Activated naive CD4-positive, alpha-beta T cell treated with anti-CD3 and anti-CD28 coated beads for 36 hours (primary cell): ENCODE data around the gene FKBP9. TPM values are rescaled to one million over a fixed set of nuclear protein-coding genes. Genes with fewer than 3 reads are reported as not detected.

Experiments
- CTCF ChIA-PET: fragments of 350-600 bp; sonication (Branson Sonifier 250); formaldehyde crosslinking; loops from one replicate; lab custom pipeline; 2021; ENCODE audit warnings: antibody characterized with exemption; lab: Charles Lee
- DNase-seq: peaks from one replicate; pipeline ENCODE4 v3.0.0-alpha.2; 2020
- H3K27ac Mint-ChIP-seq: one replicate; pipeline ENCODE4 v1.8.0; 2021; ENCODE audit warnings: mild to moderate bottlenecking, mixed read lengths
- H3K27me3 Mint-ChIP-seq: one replicate; pipeline ENCODE4 v1.8.0; 2021; ENCODE audit warnings: low read depth, mixed read lengths
- H3K36me3 Mint-ChIP-seq: one replicate; pipeline ENCODE4 v1.8.0; 2021; ENCODE audit warnings: low read depth, mixed read lengths
- H3K4me1 Mint-ChIP-seq: one replicate; pipeline ENCODE4 v1.8.0; 2021; ENCODE audit warnings: low read depth, mixed read lengths
- H3K4me3 Mint-ChIP-seq: one replicate; pipeline ENCODE4 v1.8.0; 2021; ENCODE audit warnings: mild to moderate bottlenecking, moderate library complexity, mixed read lengths
- H3K9me3 Mint-ChIP-seq: one replicate; pipeline ENCODE4 v1.8.0; 2021; ENCODE audit warnings: mixed read lengths
- intact Hi-C: fragments of 100-400 bp; cut with micrococcal nuclease; formaldehyde crosslinking; loops from one replicate; pipeline ENCODE4 v1.15.1; 2023
- total RNA-seq, 2 experiments: library from RNA; stranded (reverse); gene quantifications; one replicate each; pipeline ENCODE4 v1.2.3, GENCODE V29; 2021

Gene FKBP9
- total RNA-seq, 2 experiments from 2014 or later = 0.62 to 0.64 TPM

GRCh38 chr7:33053721-33054120 lies 96.5 kb downstream of the FKBP9 start:
- H3K36me3 Mint-ChIP-seq = peaks cover 5% of the 10 kb centered on the region
- DNase-seq = no peak
- H3K4me1 Mint-ChIP-seq = peaks cover 61% of the 10 kb centered on the region
- H3K9me3 Mint-ChIP-seq = no peaks in the 10 kb centered on the region
- H3K27me3 Mint-ChIP-seq = no peaks in the 10 kb centered on the region
- CTCF ChIA-PET = interaction anchor here (0.6 to 2.1 kb wide), 8 partner anchors 10 to 306 kb away, joined by 3 to 10 read pairs (median 4); partner anchors contain the start of gene RP9
- H3K4me3 Mint-ChIP-seq = no peak overlapping the region
- intact Hi-C loops = loop anchor here (1.0 to 5.0 kb wide), 4 partner anchors 9 to 361 kb away; partner anchors contain the start of genes KBTBD2 and NT5C3A
- peak overlapping the region; percentile 78 for H3K27ac Mint-ChIP-seq

GRCh38 chr7:33054261-33054964 lies 97.2 kb downstream of the FKBP9 start:
- DNase-seq = no peak
- Mint-ChIP-seq H3K27me3 (no peaks in the 10 kb centered on the region), H3K9me3 (no peaks in the 10 kb centered on the region), H3K36me3 (peaks cover 7% of the 10 kb centered on the region), H3K27ac (peak overlapping the region; percentile 78), H3K4me1 (peaks cover 62% of the 10 kb centered on the region), H3K4me3 (no peak overlapping the region)
- CTCF ChIA-PET = interaction anchor here (0.6 to 2.1 kb wide), 8 partner anchors 9 to 306 kb away, joined by 3 to 10 read pairs (median 4); partner anchors contain the start of gene RP9
- intact Hi-C loops = loop anchor here (1.0 to 5.0 kb wide), 4 partner anchors 8 to 362 kb away; partner anchors contain the start of genes KBTBD2 and NT5C3A

- CTCF ChIA-PET = interaction anchor here (0.8 to 2.1 kb wide), 5 partner anchors 20 to 209 kb away, joined by 3 to 9 read pairs (median 5); no protein-coding TSS in a partner anchor
- peaks cover 12% of the 10 kb centered on the region for H3K36me3 Mint-ChIP-seq
- intact Hi-C loops = loop anchor here (2.0 kb wide), 1 partner anchor 164 kb away; the partner anchor contains the start of gene KBTBD2
Observed at GRCh38 chr7:33055158-33055557, 97.9 kb downstream of the FKBP9 start.

More at GRCh38 chr7:33055158-33055557, 97.9 kb downstream of the FKBP9 start:
- Mint-ChIP-seq H3K27me3 (no peaks in the 10 kb centered on the region), H3K27ac (peak overlapping the region; percentile 78), H3K4me3 (no peak overlapping the region), H3K9me3 (no peaks in the 10 kb centered on the region), H3K4me1 (peaks cover 67% of the 10 kb centered on the region)
- no peak for DNase-seq

Other genes with a start within 250 kb of the FKBP9 start
- 10 to 100 TPM; 30.6 to 32.2 TPM for gene KBTBD2, start 65.7 kb upstream of the FKBP9 start, total RNA-seq
- 10 to 100 TPM; 39.5 to 40.9 TPM for gene NT5C3A, start 105.3 kb downstream of the FKBP9 start, total RNA-seq
- 10 to 100 TPM; 14.2 to 17.6 TPM for gene RP9, start 152.0 kb downstream of the FKBP9 start, total RNA-seq
- 1 to 10 TPM; 7.0 to 7.4 TPM for gene BBS9, start 172.1 kb downstream of the FKBP9 start, total RNA-seq